GM19239 (cell line): Measurements from ENCODE around the gene ABCA13.

Experiments
- DNase-seq: peaks from one replicate; pipeline ENCODE4 v3.0.0; 2011; ENCODE audit warnings: low spot score; ENCODE audit not compliant: insufficient read length
- FAIRE-seq: peaks from 2 replicates; lab custom pipeline; 2011; peaks lifted over from hg19 to GRCh38; lab: Jason Lieb, UNC

Gene ABCA13

DNA sequence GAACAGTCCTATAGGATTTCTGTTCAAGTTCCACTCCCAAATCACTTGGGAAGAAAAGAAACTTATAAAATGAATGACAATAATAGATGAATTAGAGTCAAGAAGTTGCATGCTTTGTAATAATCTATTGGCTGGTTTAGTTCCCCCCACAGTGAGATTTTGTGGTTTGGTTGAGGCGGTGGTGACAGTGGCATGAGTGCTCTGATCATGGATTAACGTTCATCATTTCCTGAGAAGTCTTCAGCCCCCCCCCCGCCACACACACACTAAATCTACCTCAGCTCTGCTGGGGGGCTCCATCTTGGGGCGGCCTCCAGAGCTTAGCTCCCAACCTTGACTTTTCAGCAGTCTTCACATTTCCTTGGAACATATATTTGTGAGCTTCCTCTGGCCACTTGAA is 121.7 kb downstream of the ABCA13 start:
- no peak for FAIRE-seq
- no peak for DNase-seq

DNA sequence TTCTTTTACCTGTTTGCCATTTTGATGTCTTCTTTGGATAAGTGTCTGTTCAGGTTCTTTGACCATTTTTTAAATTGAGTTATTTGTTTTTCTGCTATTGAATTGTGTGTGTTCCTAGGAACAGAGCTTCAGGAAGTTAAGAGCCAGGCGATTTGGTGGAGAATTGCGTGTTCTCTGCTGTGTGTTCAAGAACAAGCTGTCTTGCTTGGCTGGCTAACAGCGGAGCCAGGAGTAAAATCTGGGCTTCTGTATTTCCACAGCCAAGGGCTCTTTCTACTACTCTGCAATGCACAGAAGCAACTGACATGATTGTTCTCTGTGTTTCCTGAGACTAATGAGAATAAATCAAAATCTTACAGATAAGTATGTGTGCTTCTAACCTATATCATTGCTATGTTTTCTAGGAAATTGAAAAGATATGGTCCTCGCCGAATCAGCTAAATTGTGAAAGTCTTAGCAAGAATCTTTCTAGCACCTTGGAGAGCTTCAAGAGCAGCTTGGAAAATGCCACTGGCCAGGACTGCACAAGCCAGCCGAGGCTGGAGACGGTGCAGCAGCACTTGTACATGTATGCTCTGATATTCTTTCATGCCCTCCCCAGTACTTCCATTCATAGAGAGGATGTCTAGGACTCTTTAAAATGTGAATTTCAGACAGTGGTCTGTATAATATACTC is 124.2 kb downstream of the ABCA13 start:
- DNase-seq: no peak

DNA sequence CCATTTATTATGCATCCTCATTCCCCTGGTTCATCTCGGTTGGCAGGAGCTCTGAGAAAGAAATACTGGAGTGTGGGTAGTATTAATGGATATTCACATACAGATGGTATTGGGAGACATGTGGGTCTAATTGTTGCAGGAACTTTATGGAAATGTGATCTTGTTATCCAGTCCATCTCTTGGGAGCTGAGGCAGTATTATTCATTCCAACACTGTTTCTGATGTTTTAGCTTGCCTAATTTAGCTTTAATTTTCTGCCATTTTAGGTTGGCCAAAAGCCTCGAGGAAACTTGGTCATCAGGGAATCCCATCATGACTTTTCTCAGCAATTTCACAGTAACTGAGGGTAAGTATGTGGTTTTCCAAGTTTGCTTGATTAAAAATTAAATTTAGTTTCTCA is 125.7 kb downstream of the ABCA13 start:
- FAIRE-seq (no peak), DNase-seq (no peak)

More for the DNA sequence above, 124.2 kb downstream of the ABCA13 start:
- no peak for FAIRE-seq

DNA sequence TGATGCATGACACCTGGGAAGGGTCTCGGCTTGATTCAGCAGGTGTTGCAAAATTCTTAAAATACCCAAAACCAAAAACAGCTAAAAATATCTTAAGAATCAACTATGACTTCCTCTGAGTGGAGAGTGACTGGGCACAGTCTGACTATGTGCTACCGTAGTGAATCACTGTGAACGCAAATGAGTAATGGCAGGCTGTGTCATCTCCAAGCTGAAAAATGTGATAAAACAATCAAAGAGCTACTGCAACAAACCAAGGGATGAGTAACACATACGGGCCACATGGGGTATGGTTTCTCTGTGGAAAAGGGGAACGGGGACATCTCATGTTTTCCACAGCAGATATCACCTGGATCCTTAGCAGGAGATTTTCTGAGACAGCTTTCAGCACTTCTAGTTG is 127.5 kb downstream of the ABCA13 start:
- FAIRE-seq: no peak

DNA sequence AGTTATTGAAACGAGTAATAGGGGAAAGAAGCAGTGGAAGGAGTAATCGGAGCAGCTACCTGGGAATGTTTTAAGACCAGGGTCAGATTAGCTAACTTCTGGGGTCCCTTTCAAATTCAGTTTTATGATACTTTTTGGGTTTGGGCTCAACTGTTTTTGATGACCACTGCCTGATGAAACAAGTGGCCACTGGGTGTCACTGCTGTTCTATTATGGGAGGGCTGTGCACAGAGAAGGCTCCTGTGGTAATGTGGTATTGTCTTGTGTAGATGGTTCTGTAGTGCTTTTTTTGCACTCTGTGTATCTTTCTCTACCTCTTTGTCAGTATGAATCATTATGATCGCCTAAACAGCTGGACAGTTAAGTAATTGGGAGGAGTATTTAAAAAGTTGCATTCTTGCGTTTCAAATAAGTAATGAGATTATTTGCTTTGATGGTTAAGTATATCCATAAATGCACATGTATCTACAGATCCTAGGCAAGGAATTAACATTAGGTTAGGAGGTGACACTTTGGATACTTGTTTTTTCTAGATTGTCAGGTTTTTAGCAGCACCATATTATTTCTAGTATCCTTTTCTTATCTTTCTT is 128.4 kb downstream of the ABCA13 start:
- peak; percentile 94 for FAIRE-seq
- DNase-seq: peak; percentile 45

More for the DNA sequence above, 127.5 kb downstream of the ABCA13 start:
- DNase-seq: no peak

DNA sequence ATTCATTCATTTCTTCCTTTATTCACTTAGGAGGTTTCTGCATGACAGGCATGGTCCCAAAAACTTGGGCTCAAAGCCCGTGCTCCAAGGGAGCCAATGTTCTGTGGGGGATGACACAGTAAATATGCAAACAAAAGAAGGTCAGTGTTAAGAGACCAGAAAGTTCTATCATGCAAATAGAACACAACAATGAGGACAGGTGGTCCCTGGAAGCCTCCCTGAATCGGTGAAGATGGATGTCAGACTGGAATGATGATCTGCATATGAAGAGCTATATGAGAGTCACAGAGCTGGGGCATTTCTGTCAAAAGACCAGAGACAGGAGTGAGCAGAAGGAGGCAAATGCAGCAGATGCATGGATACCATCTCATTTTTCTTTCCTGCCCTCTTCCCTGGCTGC is 129.0 kb downstream of the ABCA13 start:
- no peak for FAIRE-seq
- DNase-seq: no peak

DNA sequence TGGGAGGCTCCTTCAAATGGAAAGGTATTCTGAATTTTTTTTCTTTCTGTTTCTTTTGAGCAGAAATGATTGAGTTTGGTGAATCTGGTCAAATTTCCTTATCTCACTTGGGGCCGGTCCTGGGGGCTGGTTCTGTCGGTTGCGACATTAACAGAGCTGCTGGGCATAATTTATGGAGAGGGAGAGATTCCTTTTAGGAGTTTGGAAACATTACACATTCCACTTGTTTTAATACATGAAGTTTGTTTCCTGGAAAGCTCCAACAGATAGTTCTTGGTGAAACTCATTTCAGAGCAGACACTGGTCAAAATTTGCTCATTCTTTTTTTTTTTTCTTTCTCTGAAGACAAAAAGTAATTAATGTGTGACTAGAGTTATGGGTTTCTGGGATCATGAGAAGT is 129.9 kb downstream of the ABCA13 start:
- FAIRE-seq (no peak), DNase-seq (no peak)

DNA sequence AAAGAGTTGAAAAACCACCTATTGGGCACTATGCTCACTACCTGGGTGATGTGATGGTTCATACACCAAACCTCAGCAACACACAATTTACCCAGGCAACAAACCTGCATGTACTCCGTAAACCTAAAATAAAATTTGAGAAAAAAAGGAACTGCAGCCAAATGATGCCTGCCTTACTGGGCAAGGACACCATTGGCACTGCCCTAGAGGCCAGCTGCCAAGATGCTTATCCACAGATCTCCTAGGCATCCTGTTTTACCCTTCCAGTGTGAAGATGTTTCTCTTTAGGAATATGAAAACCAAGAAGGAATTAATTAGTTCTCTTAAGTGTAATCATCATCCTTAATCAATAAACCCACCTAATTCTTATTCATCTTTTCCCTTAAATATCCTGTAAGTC is 133.4 kb downstream of the ABCA13 start:
- no peak for FAIRE-seq
- no peak for DNase-seq

DNA sequence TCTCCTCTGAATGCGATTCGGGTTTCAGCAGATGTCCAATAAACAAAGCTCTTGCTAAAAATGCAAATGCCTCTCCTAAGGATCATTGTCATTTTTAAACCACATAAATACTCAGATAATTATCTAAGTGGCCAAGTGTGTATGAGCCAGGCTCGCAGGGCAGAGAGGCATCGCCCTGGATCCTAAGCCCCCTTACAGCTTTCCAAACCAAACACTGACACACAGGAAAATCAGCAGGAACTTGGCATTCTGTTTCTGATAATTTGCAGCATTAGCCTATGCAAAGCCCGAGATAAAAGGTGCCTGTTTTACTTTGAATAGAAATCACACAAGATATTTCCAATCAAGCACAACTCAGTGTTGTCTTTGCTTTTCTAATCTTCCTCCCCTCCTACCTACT is 134.4 kb downstream of the ABCA13 start:
- FAIRE-seq (no peak), DNase-seq (no peak)

DNA sequence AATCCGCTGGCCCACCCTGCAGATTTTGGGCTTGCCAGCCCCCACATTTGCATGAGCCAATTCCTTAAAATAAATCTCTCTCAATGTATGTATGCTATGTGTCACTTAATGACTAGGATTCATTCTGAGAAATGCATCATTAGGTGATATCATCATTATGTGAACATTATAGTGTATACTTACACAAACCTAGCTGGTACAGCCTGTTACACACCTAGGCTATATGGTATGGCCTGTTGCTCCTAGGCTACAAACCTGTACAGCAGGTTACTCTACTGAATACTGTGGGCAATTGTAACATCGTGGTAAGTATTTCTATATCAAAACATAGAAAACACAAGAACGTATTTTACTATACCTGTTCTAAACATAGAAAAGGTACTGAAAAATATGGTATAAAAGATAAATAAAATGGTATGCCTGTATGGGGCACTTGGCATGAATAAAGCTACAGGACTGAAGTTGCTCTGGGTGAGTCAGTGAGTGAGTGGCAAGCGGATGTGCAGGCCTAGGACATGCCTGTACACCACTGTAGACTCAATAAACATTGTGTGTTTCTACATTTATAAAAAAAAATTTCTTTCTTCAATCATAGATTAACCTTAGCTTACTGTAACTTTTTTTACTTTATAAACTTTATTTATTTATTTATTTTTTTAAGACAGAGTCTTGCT is 135.9 kb downstream of the ABCA13 start:
- DNase-seq (no peak), FAIRE-seq (no peak)

DNA sequence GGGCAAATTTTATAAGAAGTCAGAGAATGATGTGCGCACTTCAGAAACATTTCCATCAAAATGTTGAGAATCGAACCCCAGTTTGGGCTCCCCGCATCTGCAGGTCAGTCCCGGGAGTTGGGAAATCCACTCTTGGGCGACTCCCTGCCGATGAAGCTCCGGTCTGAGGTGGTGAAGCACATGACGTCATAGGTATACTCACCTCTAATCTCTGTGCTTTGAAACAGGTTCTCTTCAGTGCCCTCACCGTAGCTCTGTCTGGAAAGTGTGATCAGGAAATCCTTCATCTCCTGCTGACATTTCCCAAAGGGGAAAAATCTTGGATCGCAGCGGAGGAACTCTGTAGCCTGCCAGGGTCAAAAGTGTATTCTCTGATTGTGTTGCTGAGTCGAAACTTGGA is 138.5 kb downstream of the ABCA13 start:
- no peak for FAIRE-seq
- DNase-seq: no peak

DNA sequence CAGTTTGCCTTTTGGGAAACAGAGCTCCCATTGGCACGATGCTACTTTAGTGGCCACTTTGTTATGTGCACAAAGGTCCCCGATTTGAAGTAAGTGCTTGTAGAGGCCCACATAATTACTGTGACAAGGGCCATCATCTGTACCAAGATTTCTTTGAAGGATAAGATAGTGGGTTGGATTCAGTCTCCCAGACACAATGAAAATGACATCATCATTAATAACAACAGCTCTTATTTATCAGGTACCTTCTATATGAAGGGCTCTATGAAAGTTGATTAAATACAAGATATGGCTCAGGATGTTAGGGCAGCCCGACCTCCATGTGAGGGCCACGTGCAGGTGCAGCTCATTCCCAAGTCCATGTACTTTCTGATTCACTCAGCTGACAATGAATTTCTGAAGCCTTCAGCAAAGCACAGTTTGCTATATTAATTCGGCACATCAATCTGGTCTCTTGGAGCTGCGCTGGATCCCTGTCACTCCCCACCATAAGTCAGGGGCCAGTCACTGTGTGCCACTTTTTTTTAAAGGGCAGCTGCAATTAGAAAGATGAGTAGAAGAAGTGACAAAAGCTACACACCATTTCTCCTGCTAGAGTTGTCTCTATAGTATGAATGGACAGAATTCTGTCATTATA is 140.3 kb downstream of the ABCA13 start:
- FAIRE-seq: no peak

DNA sequence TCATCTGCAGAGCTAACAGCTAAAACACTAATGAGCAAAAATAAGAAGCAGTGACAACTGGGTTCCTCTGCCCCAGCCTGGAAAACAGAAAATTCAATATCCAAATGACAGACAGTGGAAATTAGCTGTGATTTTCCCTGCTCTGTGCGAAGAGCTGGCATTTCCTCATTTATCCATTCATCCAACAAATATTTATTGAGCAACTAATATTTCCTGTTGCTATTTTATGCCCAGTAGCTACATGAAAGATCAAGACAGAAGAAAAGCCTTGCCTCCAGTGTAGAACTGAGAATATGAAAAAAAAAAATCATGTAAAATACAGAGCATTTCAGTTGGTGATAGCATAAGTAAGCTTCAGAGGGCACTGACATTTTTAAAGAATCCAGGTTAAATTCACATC is 140.9 kb downstream of the ABCA13 start:
- FAIRE-seq: no peak

More for the DNA sequence above, 140.3 kb downstream of the ABCA13 start:
- DNase-seq: no peak

DNA sequence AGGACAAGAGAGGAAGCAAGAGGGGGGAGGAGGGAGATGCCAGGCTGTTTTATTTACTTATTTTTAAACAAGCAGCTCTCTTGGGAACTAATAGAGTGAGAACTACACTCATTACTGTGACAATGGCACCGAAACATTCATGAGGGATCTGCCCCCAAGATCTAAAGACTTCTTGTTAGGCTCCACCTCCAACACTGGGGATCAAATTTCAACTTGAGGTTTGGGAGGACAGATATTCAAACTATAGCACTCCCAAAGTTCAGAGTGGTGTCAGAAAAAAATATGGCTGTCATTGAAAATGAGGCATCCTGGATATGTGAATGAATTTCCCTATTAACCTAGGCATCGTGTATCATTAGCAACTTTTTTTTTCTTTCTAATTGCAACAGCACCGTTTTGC is 145.5 kb downstream of the ABCA13 start:
- DNase-seq: no peak
- FAIRE-seq: no peak

More for the DNA sequence above, 140.9 kb downstream of the ABCA13 start:
- no peak for DNase-seq

DNA sequence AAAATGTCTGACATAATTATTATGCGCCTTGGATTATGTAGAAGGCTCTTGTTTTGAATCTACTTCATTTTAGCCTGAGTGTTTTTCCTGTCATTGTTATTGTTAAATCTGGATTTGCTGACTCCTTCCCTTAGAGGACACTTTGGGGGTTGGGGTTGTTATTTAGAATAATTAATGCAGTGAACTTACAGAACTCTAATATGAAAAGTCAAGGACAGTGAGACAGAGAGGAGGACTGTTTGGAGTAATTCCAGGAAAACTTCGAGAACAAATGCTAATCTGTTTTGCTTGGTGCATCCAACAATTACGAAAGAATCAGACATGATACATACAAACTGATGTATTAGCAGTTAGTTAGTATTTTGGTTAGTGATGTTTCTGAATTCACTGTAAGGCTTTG is 146.1 kb downstream of the ABCA13 start:
- DNase-seq (no peak), FAIRE-seq (no peak)

DNA sequence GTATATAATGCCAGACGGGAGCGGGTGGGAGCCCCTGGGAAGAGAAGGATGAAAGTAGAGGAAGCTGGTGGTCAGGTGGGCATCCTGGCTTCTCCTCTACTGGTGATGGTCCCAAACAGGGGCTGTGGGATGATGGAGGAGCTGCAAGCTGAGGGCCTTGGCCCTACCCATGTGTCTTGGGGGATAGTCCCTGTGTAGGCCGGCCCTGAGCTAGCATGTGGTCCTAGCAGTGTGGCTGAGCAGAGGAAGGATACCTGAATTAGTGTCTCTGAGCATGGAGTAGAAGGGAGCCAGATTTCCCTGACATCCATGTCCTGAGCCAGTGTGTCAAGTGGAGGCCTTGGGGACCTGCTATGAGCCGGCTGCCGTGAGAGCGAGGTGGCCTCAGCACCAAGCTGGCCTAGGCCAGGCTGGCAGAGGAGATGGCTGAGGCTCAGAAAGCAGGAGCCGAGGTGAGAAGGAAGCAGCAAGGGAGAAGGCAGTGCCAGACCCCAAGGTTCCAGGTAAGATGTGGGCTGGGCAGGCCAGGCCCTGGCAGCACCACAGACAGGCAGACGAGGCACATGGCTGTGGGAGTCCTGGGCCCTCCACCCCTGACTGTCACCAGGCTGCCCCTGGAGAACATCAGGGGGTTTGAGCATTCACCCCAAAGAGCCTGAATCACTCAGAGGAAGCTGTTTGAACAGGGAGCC is 150.2 kb downstream of the ABCA13 start:
- no peak for FAIRE-seq
- DNase-seq: no peak

DNA sequence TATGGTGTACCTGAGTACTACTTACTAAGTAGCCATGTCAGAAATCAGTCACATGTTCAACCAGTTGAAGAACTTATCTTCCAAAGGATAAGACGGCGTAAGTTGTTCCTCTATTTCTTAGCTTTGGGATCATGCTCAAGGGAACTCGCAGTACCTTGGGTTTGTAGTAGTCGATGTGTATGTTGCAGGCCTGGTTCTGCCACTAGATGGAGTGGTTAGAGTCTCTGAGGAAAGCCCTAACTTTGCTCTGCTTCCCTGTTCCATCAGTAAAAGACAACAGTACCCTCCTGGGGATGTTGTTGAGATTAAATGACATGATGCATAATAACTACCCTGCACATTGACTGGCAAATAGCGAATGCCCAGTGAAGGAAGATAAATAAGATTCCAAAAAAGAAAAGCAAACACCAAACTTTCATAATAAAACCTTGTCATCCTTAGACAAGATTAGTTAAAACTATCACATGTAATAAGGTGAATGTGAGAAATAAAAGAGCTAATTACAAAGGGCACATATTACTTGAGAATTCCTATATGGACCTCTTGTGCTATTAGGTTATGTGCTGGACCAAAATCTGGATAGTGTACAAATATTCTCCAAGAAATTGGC is 165.9 kb downstream of the ABCA13 start:
- DNase-seq: no peak
- FAIRE-seq: no peak

DNA sequence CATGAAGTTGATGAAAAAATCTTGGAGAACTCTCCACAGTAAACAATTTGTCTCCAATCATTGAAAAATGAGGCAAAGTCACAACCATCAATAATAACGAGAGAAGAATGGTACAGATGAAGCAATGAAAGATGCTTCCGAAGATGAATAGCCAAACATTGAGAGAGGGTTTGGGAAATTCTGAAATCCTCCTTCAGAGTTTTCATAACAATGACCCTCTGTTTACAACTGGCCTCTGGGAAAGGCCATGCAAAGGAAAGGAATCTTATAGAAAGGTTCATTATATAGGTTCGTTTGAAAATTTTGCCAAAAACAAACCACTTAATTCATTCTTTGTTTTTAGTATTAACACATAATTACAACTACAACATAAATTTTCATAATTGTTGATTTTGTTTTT is 166.5 kb downstream of the ABCA13 start:
- DNase-seq: no peak
- no peak for FAIRE-seq

DNA sequence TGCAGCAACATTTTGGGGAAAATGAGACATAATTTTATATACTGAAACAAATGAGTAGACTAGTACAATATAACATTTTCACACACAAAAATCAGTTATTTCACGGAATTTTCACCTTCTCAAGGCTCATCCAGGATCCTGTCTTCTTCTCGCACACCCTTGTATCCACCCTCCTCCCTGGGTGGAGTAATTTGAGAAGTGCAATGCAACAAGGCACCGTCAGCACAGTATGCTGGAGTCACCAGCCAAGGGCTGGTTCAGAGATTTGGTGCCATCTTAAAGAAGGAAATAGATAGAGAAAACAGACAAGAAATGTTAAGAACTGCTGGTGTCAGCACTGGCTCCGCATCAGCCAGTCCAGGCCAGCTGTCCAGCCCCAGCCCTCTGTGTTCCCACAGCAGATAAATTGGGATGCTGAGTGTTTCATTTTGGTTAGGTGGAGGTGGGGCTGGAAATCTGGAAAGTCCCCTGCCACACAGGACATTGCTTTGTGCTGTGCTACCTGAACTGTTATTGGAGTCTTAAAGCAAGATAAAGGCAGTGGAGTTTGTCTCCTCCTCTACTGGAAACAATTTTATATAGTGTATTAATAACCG is 176.1 kb downstream of the ABCA13 start:
- DNase-seq (no peak), FAIRE-seq (no peak)

DNA sequence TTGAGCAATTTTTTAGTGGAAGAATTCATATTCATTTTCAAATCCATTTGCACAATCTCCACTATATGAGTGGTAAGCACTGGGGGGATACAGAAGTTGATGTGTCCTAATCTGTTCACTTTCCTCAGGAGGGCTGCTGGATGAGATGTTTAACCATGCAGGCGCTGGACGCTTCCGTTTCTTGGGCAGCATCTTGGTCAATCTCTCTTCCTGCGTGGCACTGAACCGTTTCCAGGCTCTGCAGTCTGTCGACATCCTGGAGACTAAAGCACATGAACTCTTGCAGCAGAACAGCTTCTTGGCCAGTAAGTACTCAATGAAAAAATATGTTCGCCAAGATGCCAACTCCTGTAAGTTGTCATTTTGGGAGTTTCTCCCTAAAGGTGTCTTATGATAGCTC is 179.3 kb downstream of the ABCA13 start:
- DNase-seq: no peak
- no peak for FAIRE-seq
